Duodenal mucosa (tissue), 2 donors: ENCODE results near the gene CCR1.

ENCODE experiments used
- H3K27ac ChIP-seq: one replicate; pipeline ENCODE4 v1.7.0; 2013; ENCODE audit warnings: low read depth, low read length
- H3K27me3 ChIP-seq, 2 donors: one replicate each; pipeline ENCODE4 v1.7.0; 2013; ENCODE audit warnings: low read length in 2 of 2, control low read depth in 1 of 2; ENCODE audit not compliant: insufficient read depth in 2 of 2, control insufficient read depth in 1 of 2
- H3K36me3 ChIP-seq, 2 donors: one replicate each; pipeline ENCODE4 v1.7.0; 2013; ENCODE audit warnings: low read length in 2 of 2, control low read depth in 1 of 2; ENCODE audit not compliant: insufficient read depth in 2 of 2, control insufficient read depth in 1 of 2
- H3K4me1 ChIP-seq, 2 donors: one replicate each; pipeline ENCODE4 v1.7.0; 2013; ENCODE audit warnings: low read length in 2 of 2, control low read depth in 1 of 2; ENCODE audit not compliant: insufficient read depth in 2 of 2, control insufficient read depth in 1 of 2
- H3K4me3 ChIP-seq, 2 donors: one replicate each; pipeline ENCODE4 v1.7.0; 2013; ENCODE audit warnings: low read length in 2 of 2, low read depth in 1 of 2
- H3K9ac ChIP-seq, 2 donors: one replicate each; pipeline ENCODE4 v1.7.0; 2013; ENCODE audit warnings: low read length in 2 of 2, low read depth in 1 of 2
- H3K9me3 ChIP-seq, 2 donors: one replicate each; pipeline ENCODE4 v1.7.0; 2013; ENCODE audit warnings: low read length in 2 of 2, control low read depth in 1 of 2; ENCODE audit not compliant: control insufficient read depth in 1 of 2

CCR1 gene

DNA sequence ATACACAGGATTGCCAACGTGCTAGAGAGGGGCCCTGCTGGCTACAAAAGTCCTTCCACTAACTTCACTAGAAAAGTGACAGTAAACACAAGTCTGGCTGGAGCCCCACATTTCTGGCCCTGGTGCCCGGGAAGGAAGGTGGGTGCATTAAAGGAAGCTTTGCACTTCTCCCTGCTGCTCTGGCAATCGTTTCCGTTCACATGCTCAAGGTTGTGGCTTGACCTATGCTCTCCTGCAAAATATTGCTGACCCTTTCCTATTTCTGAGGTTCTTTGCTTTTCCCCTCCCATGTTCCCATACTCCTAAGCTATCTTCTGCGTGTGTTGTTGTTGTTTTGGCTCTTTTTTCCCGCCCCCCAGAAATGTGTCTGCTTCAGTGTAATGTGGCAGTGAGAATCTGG lies 25.1 kb upstream of the CCR1 start:
- H3K27ac ChIP-seq = no peak overlapping the region
- H3K4me3 ChIP-seq = no peak overlapping the region

DNA sequence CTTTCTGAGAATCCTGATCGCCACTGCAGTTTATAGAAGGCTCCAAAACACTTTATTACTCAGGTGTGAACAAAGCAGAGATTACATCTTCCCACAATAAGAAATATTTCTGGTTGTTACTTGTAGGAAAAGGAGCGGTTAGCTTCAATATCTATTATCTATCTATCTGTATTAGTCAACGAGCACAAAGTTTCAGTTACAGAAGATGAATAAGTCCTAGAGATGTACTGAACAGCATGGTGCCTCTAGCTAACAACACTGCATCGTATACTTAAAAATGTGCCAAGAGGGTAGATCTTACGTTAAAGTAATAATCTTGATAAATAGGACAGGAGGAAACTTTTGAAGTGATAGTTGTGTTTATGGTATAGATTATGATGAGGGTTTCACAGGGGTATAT lies 23.2 kb upstream of the CCR1 start:
- H3K4me1 ChIP-seq = no peaks in the 10 kb centered on the region
- H3K9me3 ChIP-seq = no peaks in the 10 kb centered on the region
- no peak overlapping the region for H3K4me3 ChIP-seq
- H3K36me3 ChIP-seq = no peaks in the 10 kb centered on the region
- no peak overlapping the region for H3K9ac ChIP-seq
- no peak overlapping the region for H3K27ac ChIP-seq
- H3K27me3 ChIP-seq = no peaks in the 10 kb centered on the region

More for the DNA sequence above, 25.1 kb upstream of the CCR1 start:
- Histone ChIP-seq H3K27me3 (no peaks in the 10 kb centered on the region), H3K36me3 (no peaks in the 10 kb centered on the region), H3K4me1 (no peaks in the 10 kb centered on the region), H3K9me3 (no peaks in the 10 kb centered on the region), H3K9ac (no peak overlapping the region)

DNA sequence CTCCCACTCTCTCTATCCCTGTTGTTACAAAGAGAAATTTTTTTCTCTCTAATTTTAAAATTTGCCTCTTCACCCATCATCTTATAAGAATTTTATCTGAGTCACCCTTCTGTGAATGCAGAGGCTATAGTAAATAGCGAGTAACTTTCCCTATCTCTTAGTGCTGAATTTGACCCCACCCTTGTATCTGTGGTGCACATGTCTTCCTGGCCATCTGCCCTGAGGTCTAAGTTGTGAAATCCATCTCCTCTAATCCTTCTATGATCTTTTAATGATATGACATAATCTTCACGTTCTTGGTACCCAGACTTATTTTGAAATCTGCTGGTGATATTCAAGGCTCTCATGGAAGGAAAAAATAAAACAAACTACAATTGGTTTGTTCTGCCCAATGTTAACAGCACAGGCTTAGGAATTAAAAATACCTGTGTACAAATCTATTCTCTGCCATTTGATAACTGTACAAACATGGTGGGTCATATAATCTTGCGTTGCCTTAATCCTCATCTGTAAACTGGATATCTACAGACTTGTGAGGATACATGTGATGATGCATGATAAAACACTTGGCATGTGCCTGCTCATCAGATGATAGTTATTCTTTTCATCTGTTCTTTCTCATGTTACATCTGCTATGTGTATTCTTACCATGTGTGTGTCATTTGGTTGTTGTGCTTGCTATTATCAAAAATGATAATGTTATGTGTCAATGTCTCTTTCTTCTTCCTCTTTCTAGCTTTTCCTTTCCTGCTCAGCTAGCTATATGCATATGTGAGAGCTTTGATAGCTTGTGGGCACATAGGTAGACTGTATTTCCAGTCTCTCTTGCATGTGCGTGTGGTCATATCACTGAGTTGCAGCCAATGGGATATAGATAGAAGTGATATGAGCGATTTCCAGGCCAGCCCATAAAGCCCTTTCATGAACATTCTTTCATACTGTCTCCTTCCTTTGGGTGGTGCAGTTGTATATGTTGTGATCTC lies 20.4 kb upstream of the CCR1 start:
- Histone ChIP-seq H3K4me3 (no peak overlapping the region), H3K9ac (no peak overlapping the region)

DNA sequence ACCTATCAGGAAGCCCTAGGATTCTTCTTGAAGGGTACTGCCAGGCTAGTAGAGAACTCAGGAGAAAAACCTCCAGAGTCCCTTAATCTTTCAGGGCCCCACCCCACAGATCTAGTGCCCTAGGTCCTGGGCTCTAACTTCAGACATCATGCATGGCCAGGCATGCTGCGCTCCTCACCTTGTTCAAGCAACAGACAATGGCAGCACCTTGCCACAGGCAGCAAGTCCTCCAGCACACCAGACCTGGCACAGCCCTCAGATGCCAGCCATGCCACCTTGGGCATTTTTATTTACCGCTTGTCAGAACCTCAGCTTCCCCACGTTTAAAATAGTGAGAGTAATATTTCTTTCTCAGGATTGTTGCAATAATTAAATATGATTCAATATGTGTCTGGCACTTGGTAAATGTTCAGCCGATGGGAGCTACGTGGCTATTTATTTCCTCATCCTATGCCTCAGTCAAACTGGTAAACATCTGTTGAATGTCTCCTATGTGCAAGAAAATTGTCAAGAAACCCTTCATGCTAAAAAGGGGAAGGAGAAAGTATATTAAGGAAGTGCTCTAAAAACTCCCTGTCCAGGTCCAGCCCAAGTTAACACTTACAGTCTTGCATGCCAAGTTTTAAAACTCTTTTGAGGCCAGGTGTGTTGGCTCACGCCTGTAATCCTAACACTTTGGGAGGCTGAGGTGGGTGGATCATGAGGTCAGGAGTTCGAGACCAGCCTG lies 14.5 kb upstream of the CCR1 start:
- Histone ChIP-seq H3K4me1 (peaks cover 0 to 3% of the 10 kb centered on the region in 2 donors), H3K4me3 (no peak overlapping the region), H3K9ac (no peak overlapping the region), H3K27ac (no peak overlapping the region), H3K9me3 (peaks cover 0 to 2% of the 10 kb centered on the region in 2 donors), H3K36me3 (no peaks in the 10 kb centered on the region), H3K27me3 (no peaks in the 10 kb centered on the region)

More for the DNA sequence above, 20.4 kb upstream of the CCR1 start:
- Histone ChIP-seq H3K27me3 (no peaks in the 10 kb centered on the region), H3K4me1 (no peaks in the 10 kb centered on the region), H3K9me3 (no peaks in the 10 kb centered on the region), H3K27ac (no peak overlapping the region), H3K36me3 (no peaks in the 10 kb centered on the region)

DNA sequence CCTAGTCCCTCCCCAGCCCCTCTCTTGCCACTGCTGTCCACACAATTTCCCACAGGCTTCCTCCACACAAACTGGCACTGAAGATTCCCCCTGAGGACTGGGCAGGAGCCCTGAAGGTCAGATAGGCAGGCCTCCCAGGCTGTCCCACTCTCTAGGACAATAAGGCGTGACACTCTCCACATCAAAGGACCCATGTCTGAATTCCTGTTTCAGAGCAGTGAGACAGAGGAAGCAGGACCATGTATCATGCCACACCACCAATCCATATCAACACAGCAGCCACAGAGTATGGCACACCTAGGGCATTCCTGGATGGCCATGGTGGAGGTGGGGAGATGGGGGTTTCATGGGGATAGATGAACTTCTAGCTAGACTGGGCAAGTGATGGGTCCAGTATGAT lies 13.8 kb upstream of the CCR1 start:
- peaks cover 0 to 2% of the 10 kb centered on the region in 2 donors for H3K9me3 ChIP-seq
- H3K27me3 ChIP-seq = no peaks in the 10 kb centered on the region
- H3K4me3 ChIP-seq = no peak overlapping the region
- H3K9ac ChIP-seq = no peak overlapping the region
- no peak overlapping the region for H3K27ac ChIP-seq
- H3K36me3 ChIP-seq = no peaks in the 10 kb centered on the region
- H3K4me1 ChIP-seq = peaks cover 0 to 3% of the 10 kb centered on the region in 2 donors

DNA sequence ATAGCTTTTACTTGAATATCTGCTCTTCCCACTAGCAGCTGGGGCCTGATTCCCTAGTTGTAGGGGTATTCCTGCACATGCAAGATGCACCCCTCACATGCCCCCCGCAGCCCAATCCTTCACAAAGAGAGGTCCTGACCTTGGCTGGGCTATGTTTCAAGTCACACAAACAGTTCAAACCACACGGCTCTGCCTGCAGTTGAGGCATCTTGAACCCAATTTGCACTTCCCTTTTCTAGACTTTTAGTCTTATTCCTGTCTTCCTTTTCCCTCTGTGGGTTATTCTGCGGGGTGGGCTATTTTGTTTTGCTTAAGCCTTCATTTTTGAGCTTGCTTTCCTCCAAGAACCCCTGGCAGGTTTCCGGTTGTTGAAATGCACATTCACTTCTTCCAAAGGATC lies 13.3 kb upstream of the CCR1 start:
- Histone ChIP-seq H3K4me3 (no peak overlapping the region), H3K9ac (no peak overlapping the region), H3K27me3 (no peaks in the 10 kb centered on the region), H3K4me1 (peaks cover 0 to 3% of the 10 kb centered on the region in 2 donors), H3K36me3 (no peaks in the 10 kb centered on the region), H3K9me3 (peaks cover 0 to 2% of the 10 kb centered on the region in 2 donors), H3K27ac (no peak overlapping the region)

DNA sequence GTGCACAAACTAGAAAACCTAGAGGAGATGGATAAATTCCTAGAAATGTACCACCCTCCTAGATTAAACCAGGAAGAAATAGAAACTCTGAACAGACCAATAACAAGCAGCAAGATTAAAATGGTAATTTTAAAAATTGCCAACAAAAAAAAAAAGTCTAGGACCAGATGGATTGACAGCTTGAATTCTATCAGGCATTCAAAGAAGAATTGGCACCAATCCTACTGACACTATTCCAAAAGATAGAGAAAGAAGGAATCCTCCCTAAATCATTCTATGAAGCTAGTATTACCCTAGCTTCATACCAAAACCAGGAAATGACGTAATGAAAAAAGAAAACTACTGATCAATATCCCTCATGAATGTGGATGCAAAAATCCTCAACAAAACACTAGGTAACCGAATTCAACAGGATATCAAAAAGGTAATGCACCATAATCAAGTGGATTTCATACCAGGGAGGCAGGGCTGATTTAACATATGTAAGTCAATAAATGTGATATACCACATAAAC lies 10.1 kb upstream of the CCR1 start:
- Histone ChIP-seq H3K27me3 (peaks cover 0 to 3% of the 10 kb centered on the region in 2 donors), H3K36me3 (no peaks in the 10 kb centered on the region), H3K4me3 (no peak overlapping the region), H3K4me1 (peaks cover 10 to 11% of the 10 kb centered on the region in 2 donors), H3K27ac (no peak overlapping the region), H3K9ac (no peak overlapping the region), H3K9me3 (peaks cover 0 to 2% of the 10 kb centered on the region in 2 donors)

DNA sequence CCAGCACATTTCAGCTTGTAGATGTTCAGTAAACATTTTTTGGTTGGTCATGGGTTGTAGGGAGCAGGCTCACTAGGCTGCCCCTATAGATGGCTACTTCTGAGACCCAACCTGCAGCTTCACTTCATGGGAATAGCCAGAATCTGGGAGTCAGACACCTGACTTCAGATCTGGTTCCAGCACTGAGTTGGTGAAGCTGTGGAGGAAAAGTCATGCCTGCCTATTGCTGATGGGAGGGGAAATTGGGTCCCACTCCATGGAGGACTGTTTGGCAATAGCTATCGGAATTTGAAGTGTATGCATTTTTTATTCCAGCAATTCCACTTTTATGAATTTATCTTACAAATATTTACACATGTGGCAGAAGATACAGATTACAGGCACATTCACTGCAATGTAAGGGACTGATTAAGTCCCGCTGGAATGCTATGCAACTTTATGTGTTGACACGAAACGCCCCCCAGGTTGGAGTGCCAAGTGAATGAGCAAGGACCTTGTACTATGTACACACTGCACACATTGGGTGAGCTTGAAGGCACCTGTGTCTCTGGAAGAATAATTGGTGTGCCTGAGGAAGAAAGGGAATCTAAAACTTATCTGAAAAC lies 7.8 kb upstream of the CCR1 start:
- peaks cover 7 to 11% of the 10 kb centered on the region in 2 donors for H3K4me1 ChIP-seq
- peaks cover 0 to 3% of the 10 kb centered on the region in 2 donors for H3K27me3 ChIP-seq
- H3K9me3 ChIP-seq = peaks cover 0 to 2% of the 10 kb centered on the region in 2 donors
- no peak overlapping the region for H3K4me3 ChIP-seq
- H3K36me3 ChIP-seq = no peaks in the 10 kb centered on the region
- no peak overlapping the region for H3K27ac ChIP-seq
- H3K9ac ChIP-seq = no peak overlapping the region

DNA sequence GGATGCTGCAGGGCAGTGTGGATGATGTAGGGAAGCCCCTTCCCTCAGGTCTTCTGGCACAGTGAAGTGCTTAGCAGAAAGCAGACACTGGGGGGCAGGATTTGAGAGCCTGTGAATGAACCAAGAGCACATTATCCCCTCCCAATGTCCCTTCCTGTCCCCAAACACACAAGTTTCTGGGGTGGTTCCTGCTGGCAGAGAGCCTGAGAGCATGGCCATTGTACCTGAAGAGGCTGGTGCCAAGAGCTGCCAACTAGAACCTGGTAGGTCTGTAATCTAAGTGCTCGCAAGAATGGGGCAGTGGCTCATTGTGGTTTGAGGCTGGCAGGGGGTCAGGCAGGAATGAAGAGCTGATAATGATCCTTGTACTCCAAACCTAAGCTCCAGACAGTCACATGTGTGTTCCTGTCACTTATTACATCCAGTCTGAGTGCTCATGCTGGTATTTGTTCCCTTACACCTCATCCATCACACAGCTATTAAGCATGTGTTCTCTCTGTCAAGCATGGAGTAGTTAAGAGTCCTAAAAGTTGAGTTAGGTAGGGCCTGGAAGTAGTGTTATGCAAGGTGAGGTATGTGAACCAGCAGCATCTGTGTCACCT lies 6.7 kb upstream of the CCR1 start:
- Histone ChIP-seq H3K36me3 (no peaks in the 10 kb centered on the region), H3K27me3 (peaks cover 0 to 3% of the 10 kb centered on the region in 2 donors), H3K9me3 (no peaks in the 10 kb centered on the region), H3K4me1 (peaks cover 11% of the 10 kb centered on the region in 2 donors), H3K4me3 (no peak overlapping the region), H3K9ac (no peak overlapping the region), H3K27ac (no peak overlapping the region)
